NCI-H82 treated with DMSO at 0.1 percent for 48 hours (cell line): ENCODE results near the gene MGAT4C.

Experiments used
- DNase-seq: peaks from one replicate; lab custom pipeline; 2025; ENCODE audit not compliant: unreplicated experiment; lab: John Stamatoyannopoulos, UW

Gene MGAT4C

GRCh38 chr12:86229772-86230171 lies 26.4 kb downstream of the MGAT4C start:
- no peak for DNase-seq

GRCh38 chr12:86228656-86229055 lies 27.5 kb downstream of the MGAT4C start:
- DNase-seq, result no peak

GRCh38 chr12:86226481-86226880 lies 29.7 kb downstream of the MGAT4C start:
- no peak for DNase-seq

- DNase-seq, result no peak
These were observed 39.6 kb downstream of the MGAT4C start for GRCh38 chr12:86216591-86216990.

- no peak for DNase-seq
These were observed 43.2 kb downstream of the MGAT4C start for GRCh38 chr12:86213012-86213411.

GRCh38 chr12:86198696-86199444 lies 57.3 kb downstream of the MGAT4C start:
- no peak for DNase-seq

- DNase-seq, result peak; percentile 46
These were observed 59.7 kb downstream of the MGAT4C start for GRCh38 chr12:86196465-86196864.

- DNase-seq, result no peak
These were observed 61.5 kb downstream of the MGAT4C start for GRCh38 chr12:86194721-86195120.

GRCh38 chr12:86193931-86194330 lies 62.3 kb downstream of the MGAT4C start:
- no peak for DNase-seq

GRCh38 chr12:86188226-86188625 lies 68.0 kb downstream of the MGAT4C start:
- no peak for DNase-seq

GRCh38 chr12:86186449-86186848 lies 69.7 kb downstream of the MGAT4C start:
- DNase-seq, result no peak

- DNase-seq, result no peak
These were observed 76.3 kb downstream of the MGAT4C start for GRCh38 chr12:86179855-86180254.

GRCh38 chr12:86174188-86174587 lies 82.0 kb downstream of the MGAT4C start:
- DNase-seq, result no peak

- DNase-seq, result no peak
These were observed 83.2 kb downstream of the MGAT4C start for GRCh38 chr12:86172913-86173443.

GRCh38 chr12:86170051-86170450 lies 86.1 kb downstream of the MGAT4C start:
- DNase-seq, result no peak

GRCh38 chr12:86158956-86159355 lies 97.2 kb downstream of the MGAT4C start:
- DNase-seq, result no peak

GRCh38 chr12:86154620-86155019 lies 101.6 kb downstream of the MGAT4C start:
- no peak for DNase-seq

GRCh38 chr12:86148612-86149011 lies 107.6 kb downstream of the MGAT4C start:
- no peak for DNase-seq

GRCh38 chr12:86148071-86148470 lies 108.1 kb downstream of the MGAT4C start:
- DNase-seq, result no peak

GRCh38 chr12:86145156-86145555 lies 111.0 kb downstream of the MGAT4C start:
- no peak for DNase-seq

- no peak for DNase-seq
These were observed 113.0 kb downstream of the MGAT4C start for GRCh38 chr12:86143162-86143561.

- DNase-seq, result no peak
These were observed 116.5 kb downstream of the MGAT4C start for GRCh38 chr12:86139671-86140070.

GRCh38 chr12:86138770-86139169 lies 117.4 kb downstream of the MGAT4C start:
- no peak for DNase-seq
